Loucy (cell line): Measurements from ENCODE around the gene MACROD2.

Source experiments
- H2AFZ ChIP-seq: fragments of 200-600 bp; sonication (generic); 2 replicates; pipeline ENCODE4 v1.6.0; 2016; ENCODE audit warnings: antibody characterized with exemption, mild to moderate bottlenecking, low read length, moderate library complexity
- H3F3A ChIP-seq: fragments of 200-600 bp; 2 replicates; pipeline ENCODE4 v1.6.0; 2016; ENCODE audit warnings: antibody characterized with exemption, low read depth, mild to moderate bottlenecking
- H3K27me3 ChIP-seq: fragments of 200-600 bp; sonication (generic); 2 replicates; pipeline ENCODE4 v1.6.1; 2014; ENCODE audit warnings: low read length, mild to moderate bottlenecking; ENCODE audit not compliant: insufficient read depth, poor library complexity, severe bottlenecking
- H3K36me3 ChIP-seq: fragments of 200-600 bp; sonication (generic); 2 replicates; pipeline ENCODE4 v1.6.1; 2016; ENCODE audit warnings: low read length; ENCODE audit not compliant: insufficient read depth
- H3K4me1 ChIP-seq: fragments of 200-600 bp; sonication (generic); 2 replicates; pipeline ENCODE4 v1.5.1; 2014; ENCODE audit warnings: low read length, mild to moderate bottlenecking; ENCODE audit not compliant: insufficient read depth, poor library complexity, severe bottlenecking
- H3K4me2 ChIP-seq: fragments of 200-600 bp; sonication (generic); 2 replicates; pipeline ENCODE4 v1.6.0; 2014; ENCODE audit warnings: antibody characterized with exemption, low read length, low read depth, mild to moderate bottlenecking; ENCODE audit not compliant: poor library complexity, severe bottlenecking
- H3K4me3 ChIP-seq: fragments of 200-600 bp; sonication (generic); 2 replicates; pipeline ENCODE4 v1.5.1; 2014; ENCODE audit warnings: low read length, mild to moderate bottlenecking, mixed read lengths; ENCODE audit not compliant: poor library complexity, severe bottlenecking
- H3K79me2 ChIP-seq: fragments of 200-600 bp; sonication (generic); 2 replicates; pipeline ENCODE4 v1.6.1; 2014; ENCODE audit warnings: low read length; ENCODE audit not compliant: insufficient read depth
- H3K9ac ChIP-seq: fragments of 200-600 bp; sonication (generic); 2 replicates; pipeline ENCODE4 v1.6.0; 2014; ENCODE audit warnings: mild to moderate bottlenecking, low read depth, low read length, moderate library complexity; ENCODE audit not compliant: poor library complexity, severe bottlenecking
- H3K9me2 ChIP-seq: fragments of 200-600 bp; sonication (generic); replicated peaks from 2 replicates; pipeline ENCODE4 v1.6.1; 2016; ENCODE audit warnings: low read depth, low read length, mixed read lengths
- H3K9me3 ChIP-seq: fragments of 200-600 bp; sonication (generic); 2 replicates; pipeline ENCODE4 v1.6.1; 2014; ENCODE audit warnings: mild to moderate bottlenecking, antibody characterized with exemption, low read length, low read depth; ENCODE audit not compliant: insufficient read depth
- H4K20me1 ChIP-seq: fragments of 200-600 bp; sonication (generic); 2 replicates; pipeline ENCODE4 v1.6.0; 2014; ENCODE audit warnings: antibody characterized with exemption, low read length, mild to moderate bottlenecking; ENCODE audit not compliant: insufficient read depth, poor library complexity, severe bottlenecking
- EZH2phosphoT487 ChIP-seq: fragments of 200-600 bp; IDR thresholded peaks from 2 replicates; pipeline ENCODE4 v1.6.1; 2018; ENCODE audit warnings: antibody characterized with exemption, mild to moderate bottlenecking, moderate library complexity, borderline replicate concordance
- TF ChIP-seq, protein P1 (sequence below): fragments of 200-600 bp; sonication (generic); conservative IDR thresholded peaks from 2 replicates; pipeline ENCODE4 v1.5.1; 2014; ENCODE audit warnings: mild to moderate bottlenecking, antibody characterized with exemption, low read length

The MACROD2 gene

GRCh38 chr20:15113144-15113773 lies 1117.9 kb downstream of the MACROD2 start:
- Histone ChIP-seq H3K4me1 (peaks cover 14% of the 10 kb centered on the region), H2AFZ (no peak overlapping the region), H3K9ac (no peak overlapping the region), H3K79me2 (no peaks in the 10 kb centered on the region), H3K27me3 (no peaks in the 10 kb centered on the region), H3F3A (no peaks in the 10 kb centered on the region), H3K4me2 (no peak overlapping the region), H3K9me2 (no peaks in the 10 kb centered on the region), H3K36me3 (no peaks in the 10 kb centered on the region), H4K20me1 (no peaks in the 10 kb centered on the region), H3K4me3 (no peak overlapping the region), H3K9me3 (0 out of 2 replicates have a peak, but pooled peaks cover 2% of the 10 kb centered on the region)
- no peak for TF ChIP-seq EZH2phosphoT487
- TF ChIP-seq, protein P1, sequence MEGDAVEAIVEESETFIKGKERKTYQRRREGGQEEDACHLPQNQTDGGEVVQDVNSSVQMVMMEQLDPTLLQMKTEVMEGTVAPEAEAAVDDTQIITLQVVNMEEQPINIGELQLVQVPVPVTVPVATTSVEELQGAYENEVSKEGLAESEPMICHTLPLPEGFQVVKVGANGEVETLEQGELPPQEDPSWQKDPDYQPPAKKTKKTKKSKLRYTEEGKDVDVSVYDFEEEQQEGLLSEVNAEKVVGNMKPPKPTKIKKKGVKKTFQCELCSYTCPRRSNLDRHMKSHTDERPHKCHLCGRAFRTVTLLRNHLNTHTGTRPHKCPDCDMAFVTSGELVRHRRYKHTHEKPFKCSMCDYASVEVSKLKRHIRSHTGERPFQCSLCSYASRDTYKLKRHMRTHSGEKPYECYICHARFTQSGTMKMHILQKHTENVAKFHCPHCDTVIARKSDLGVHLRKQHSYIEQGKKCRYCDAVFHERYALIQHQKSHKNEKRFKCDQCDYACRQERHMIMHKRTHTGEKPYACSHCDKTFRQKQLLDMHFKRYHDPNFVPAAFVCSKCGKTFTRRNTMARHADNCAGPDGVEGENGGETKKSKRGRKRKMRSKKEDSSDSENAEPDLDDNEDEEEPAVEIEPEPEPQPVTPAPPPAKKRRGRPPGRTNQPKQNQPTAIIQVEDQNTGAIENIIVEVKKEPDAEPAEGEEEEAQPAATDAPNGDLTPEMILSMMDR = no peak

- H2AFZ ChIP-seq = no peak overlapping the region
- H3K79me2 ChIP-seq = no peaks in the 10 kb centered on the region
- no peak overlapping the region for H3K4me3 ChIP-seq
- no peak overlapping the region for H3K9ac ChIP-seq
- H3K4me2 ChIP-seq = no peak overlapping the region
- H3K27me3 ChIP-seq = no peaks in the 10 kb centered on the region
- H3K9me2 ChIP-seq = no peaks in the 10 kb centered on the region
- TF ChIP-seq, protein P1 = no peak
- no peak for TF ChIP-seq EZH2phosphoT487
- H4K20me1 ChIP-seq = no peaks in the 10 kb centered on the region
- H3K4me1 ChIP-seq = peaks cover 4% of the 10 kb centered on the region
- no peaks in the 10 kb centered on the region for H3F3A ChIP-seq
- H3K9me3 ChIP-seq = 0 out of 2 replicates have a peak, but pooled peaks cover 2% of the 10 kb centered on the region
- H3K36me3 ChIP-seq = no peaks in the 10 kb centered on the region
Observed at GRCh38 chr20:15119852-15120487, 1124.7 kb downstream of the MACROD2 start.

DNA sequence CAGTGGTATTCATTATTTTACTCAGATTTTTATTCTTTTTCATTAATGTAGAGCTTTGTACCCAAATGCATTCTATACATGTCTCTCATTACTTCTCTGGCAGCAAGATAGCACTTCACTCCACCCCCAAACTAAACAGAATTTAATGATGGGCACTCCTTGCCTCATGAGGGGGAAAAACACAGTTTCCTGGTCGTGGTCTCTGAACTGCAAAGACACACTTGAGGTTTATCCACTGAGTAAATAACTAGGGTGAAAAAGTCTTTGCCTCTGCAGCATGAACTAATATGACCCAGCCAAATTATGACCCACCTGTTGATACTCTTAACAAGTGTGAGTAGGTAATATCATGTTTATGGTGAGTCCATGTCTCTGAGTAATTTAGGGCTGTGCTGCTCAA lies 1127.3 kb downstream of the MACROD2 start:
- peak overlapping the region; percentile 29 for H3K4me2 ChIP-seq
- no peak overlapping the region for H2AFZ ChIP-seq
- peaks cover 4% of the 10 kb centered on the region for H3K4me1 ChIP-seq
- H3K4me3 ChIP-seq = no peak overlapping the region
- TF ChIP-seq EZH2phosphoT487 = no peak
- TF ChIP-seq, protein P1 = no peak
- H3K79me2 ChIP-seq = no peaks in the 10 kb centered on the region
- H3K9me2 ChIP-seq = no peaks in the 10 kb centered on the region
- no peaks in the 10 kb centered on the region for H3K9me3 ChIP-seq
- H3K9ac ChIP-seq = no peak overlapping the region
- H3K36me3 ChIP-seq = no peaks in the 10 kb centered on the region
- H3K27me3 ChIP-seq = no peaks in the 10 kb centered on the region
- no peaks in the 10 kb centered on the region for H3F3A ChIP-seq
- no peaks in the 10 kb centered on the region for H4K20me1 ChIP-seq
